ENCODE results near the gene INSYN1. TPM values are rescaled to one million over a fixed set of nuclear protein-coding genes. Genes with fewer than 3 reads are reported as not detected.
A peak's percentile ranks its signal among the peaks of the same experiment; 100 is the strongest.
"Not testable (repeated sequence)": the region's sequence is repeated elsewhere in the genome, so short reads cannot be mapped to it uniquely, and the experiment has no call there.

Gene INSYN1
- total RNA-seq, 1 experiment from 2014 or later, result not detected

- in situ Hi-C loops (cut with HindIII; ENCODE audit: low pct_unique_long_range_greater_than_20kb, low sequenced_read_pairs), result no loop called here
- DNase-seq (ENCODE audit: low read depth), result peak; percentile 56
Measured at GRCh38 chr15:73727330-73727976, 25.7 kb downstream of the INSYN1 start.

- in situ Hi-C loops (cut with HindIII; ENCODE audit: low pct_unique_long_range_greater_than_20kb, low sequenced_read_pairs), result no loop called here
- no peak for DNase-seq (ENCODE audit: low read depth)
Measured at GRCh38 chr15:73724212-73724611, 28.9 kb downstream of the INSYN1 start.

GRCh38 chr15:73723191-73723590 is 30.0 kb downstream of the INSYN1 start:
- in situ Hi-C loops (cut with HindIII; ENCODE audit: low pct_unique_long_range_greater_than_20kb, low sequenced_read_pairs), result no loop called here

GRCh38 chr15:73722425-73722824 is 30.7 kb downstream of the INSYN1 start:
- in situ Hi-C loops (cut with HindIII; ENCODE audit: low pct_unique_long_range_greater_than_20kb, low sequenced_read_pairs), result no loop called here
- DNase-seq (ENCODE audit: low read depth), result no peak

More at GRCh38 chr15:73723191-73723590, 30.0 kb downstream of the INSYN1 start:
- no peak for DNase-seq (ENCODE audit: low read depth)

GRCh38 chr15:73718694-73719093 is 34.5 kb downstream of the INSYN1 start:
- DNase-seq (ENCODE audit: low read depth), result no peak
- in situ Hi-C loops (cut with HindIII; ENCODE audit: low pct_unique_long_range_greater_than_20kb, low sequenced_read_pairs), result no loop called here

GRCh38 chr15:73717802-73718201 is 35.3 kb downstream of the INSYN1 start:
- DNase-seq (ENCODE audit: low read depth), result no peak
- in situ Hi-C loops (cut with HindIII; ENCODE audit: low pct_unique_long_range_greater_than_20kb, low sequenced_read_pairs), result no loop called here

GRCh38 chr15:73717206-73717605 is 35.9 kb downstream of the INSYN1 start:
- DNase-seq (ENCODE audit: low read depth), result no peak
- in situ Hi-C loops (cut with HindIII; ENCODE audit: low pct_unique_long_range_greater_than_20kb, low sequenced_read_pairs), result no loop called here

- in situ Hi-C loops (cut with HindIII; ENCODE audit: low pct_unique_long_range_greater_than_20kb, low sequenced_read_pairs), result no loop called here
- DNase-seq (ENCODE audit: low read depth), result no peak
Measured at GRCh38 chr15:73716417-73716816, 36.7 kb downstream of the INSYN1 start.

- DNase-seq (ENCODE audit: low read depth), result no peak
- in situ Hi-C loops (cut with HindIII; ENCODE audit: low pct_unique_long_range_greater_than_20kb, low sequenced_read_pairs), result no loop called here
Measured at GRCh38 chr15:73715417-73715816, 37.7 kb downstream of the INSYN1 start.

GRCh38 chr15:73714695-73715301 is 38.4 kb downstream of the INSYN1 start:
- DNase-seq (ENCODE audit: low read depth), result no peak
- in situ Hi-C loops (cut with HindIII; ENCODE audit: low pct_unique_long_range_greater_than_20kb, low sequenced_read_pairs), result no loop called here

- no peak for DNase-seq (ENCODE audit: low read depth)
- in situ Hi-C loops (cut with HindIII; ENCODE audit: low pct_unique_long_range_greater_than_20kb, low sequenced_read_pairs), result no loop called here
Measured at GRCh38 chr15:73712107-73712506, 41.0 kb downstream of the INSYN1 start.

- DNase-seq (ENCODE audit: low read depth), result no peak
- in situ Hi-C loops (cut with HindIII; ENCODE audit: low pct_unique_long_range_greater_than_20kb, low sequenced_read_pairs), result no loop called here
Measured at GRCh38 chr15:73711526-73711925, 41.6 kb downstream of the INSYN1 start.

- DNase-seq (ENCODE audit: low read depth), result no peak
- in situ Hi-C loops (cut with HindIII; ENCODE audit: low pct_unique_long_range_greater_than_20kb, low sequenced_read_pairs), result no loop called here
Measured at GRCh38 chr15:73710321-73710720, 42.8 kb downstream of the INSYN1 start.

GRCh38 chr15:73709686-73710085 is 43.5 kb downstream of the INSYN1 start:
- no peak for DNase-seq (ENCODE audit: low read depth)
- in situ Hi-C loops (cut with HindIII; ENCODE audit: low pct_unique_long_range_greater_than_20kb, low sequenced_read_pairs), result no loop called here

GRCh38 chr15:73709241-73709640 is 43.9 kb downstream of the INSYN1 start:
- in situ Hi-C loops (cut with HindIII; ENCODE audit: low pct_unique_long_range_greater_than_20kb, low sequenced_read_pairs), result no loop called here
- DNase-seq (ENCODE audit: low read depth), result no peak

- no peak for DNase-seq (ENCODE audit: low read depth)
- in situ Hi-C loops (cut with HindIII; ENCODE audit: low pct_unique_long_range_greater_than_20kb, low sequenced_read_pairs), result no loop called here
Measured at GRCh38 chr15:73708691-73709090, 44.5 kb downstream of the INSYN1 start.

GRCh38 chr15:73704869-73705645 is 48.1 kb downstream of the INSYN1 start:
- in situ Hi-C loops (cut with HindIII; ENCODE audit: low pct_unique_long_range_greater_than_20kb, low sequenced_read_pairs), result no loop called here
- peak; percentile 44 for DNase-seq (ENCODE audit: low read depth)

GRCh38 chr15:73704142-73704868 is 48.8 kb downstream of the INSYN1 start:
- in situ Hi-C loops (cut with HindIII; ENCODE audit: low pct_unique_long_range_greater_than_20kb, low sequenced_read_pairs), result not testable (repeated sequence)

GRCh38 chr15:73703601-73704000 is 49.5 kb downstream of the INSYN1 start:
- in situ Hi-C loops (cut with HindIII; ENCODE audit: low pct_unique_long_range_greater_than_20kb, low sequenced_read_pairs), result not testable (repeated sequence)

More at GRCh38 chr15:73704142-73704868, 48.8 kb downstream of the INSYN1 start:
- DNase-seq (ENCODE audit: low read depth), result not testable (repeated sequence)

More at GRCh38 chr15:73703601-73704000, 49.5 kb downstream of the INSYN1 start:
- not testable (repeated sequence) for DNase-seq (ENCODE audit: low read depth)

All from Caki2 (cell line).